Thyroid gland (tissue), 4 donors: ENCODE data around the gene CC2D2B. TPM values are rescaled to one million over a fixed set of nuclear protein-coding genes. Genes with fewer than 3 reads are reported as not detected.

Experiments
- DNase-seq, 2 donors: peaks; one replicate each; pipeline ENCODE4 v3.0.0-alpha.2; 2019
- H3K27ac ChIP-seq, 3 donors: fragments of 200-600 bp; sonication (generic); 1 replicate in 2 of 3; 2 replicates in 1 of 3; pipeline ENCODE4 v1.5.1; 2016 to 2019; ENCODE audit warnings: mild to moderate bottlenecking in 1 of 3, moderate library complexity in 1 of 3
- H3K27me3 ChIP-seq: fragments of 200-600 bp; sonication (generic); one replicate; pipeline ENCODE4 v1.5.1; 2019
- H3K36me3 ChIP-seq, 2 donors: fragments of 200-600 bp; sonication (generic); one replicate each; pipeline ENCODE4 v1.5.1; 2016 to 2019
- H3K4me1 ChIP-seq, 2 donors: fragments of 200-600 bp; sonication (generic); one replicate each; pipeline ENCODE4 v1.5.1; 2017 to 2019
- H3K4me3 ChIP-seq, 3 donors: fragments of 200-600 bp; sonication (generic); replicated peaks in 1 of 3; 1 replicate in 2 of 3; 2 replicates in 1 of 3; pipeline ENCODE4 v1.5.1; 2016; ENCODE audit warnings: mild to moderate bottlenecking in 1 of 3
- H3K9me3 ChIP-seq: fragments of 200-600 bp; sonication (generic); one replicate; pipeline ENCODE4 v1.5.1; 2017
- CTCF ChIP-seq, 6 experiments: fragments of 200-600 bp in 3 of 6; fragments of 450-650 bp in 3 of 6; sonication (generic) in 3 of 6; IDR thresholded peaks; one replicate each; pipeline ENCODE4 v1.5.1; 2016 to 2019; ENCODE audit warnings: antibody characterized with exemption in 6 of 6, mild to moderate bottlenecking in 2 of 6, inconsistent platforms in 1 of 6, moderate library complexity in 1 of 6
- POLR2A ChIP-seq, 2 donors: fragments of 450-650 bp; IDR thresholded peaks; one replicate each; pipeline ENCODE4 v1.6.1; 2017; ENCODE audit warnings: antibody characterized with exemption in 2 of 2, mild to moderate bottlenecking in 2 of 2, moderate library complexity in 1 of 2
- WGBS, 2 donors: methylation state at CpG; one replicate each; pipeline ENCODE4 v1.1.5; 2017; 5-methylcytosine and 5-hydroxymethylcytosine counted together
- intact Hi-C: fragments of 100-400 bp; cut with DNase I; formaldehyde crosslinking; loops from one replicate; pipeline ENCODE4 v1.15.1; 2023
- total RNA-seq, 4 donors: library from RNA; depleted of rRNA; stranded (reverse); fragments of >200 nt; gene quantifications; one replicate each; pipeline ENCODE4 v1.2.3, GENCODE V29; 2016

CC2D2B gene
- total RNA-seq, 4 donors from 2014 or later: 1.2 to 2.3 (median 2.1) TPM

DNA sequence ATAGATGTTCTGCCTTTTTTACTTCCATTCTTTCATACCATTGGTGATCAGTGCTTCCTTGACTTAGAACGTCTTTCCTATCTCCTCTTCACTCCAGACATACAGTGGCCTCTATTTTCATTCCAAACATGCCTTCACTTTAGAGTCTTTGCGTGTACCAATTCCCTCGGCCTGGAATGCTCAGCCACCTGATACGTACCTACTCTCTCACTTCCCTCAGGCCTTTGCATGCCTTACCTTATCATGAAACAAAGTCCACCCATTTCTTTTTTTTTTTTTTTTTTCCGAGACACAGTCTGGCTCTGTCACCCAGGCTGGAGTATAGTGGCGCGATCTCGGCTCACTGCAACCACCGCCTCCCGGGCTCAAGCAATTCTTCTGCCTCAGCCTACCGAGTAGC is 133.4 kb downstream of the CC2D2B start:
- TF ChIP-seq CTCF (IDR thresholded peaks at IDR 0.05): no peak
- TF ChIP-seq POLR2A (IDR thresholded peaks at IDR 0.05): no peak
- Histone ChIP-seq H3K27ac (no peak overlapping the region), H3K27me3 (no peaks in the 10 kb centered on the region), H3K4me1 (peaks cover 7 to 9% of the 10 kb centered on the region in 2 donors), H3K9me3 (no peaks in the 10 kb centered on the region), H3K36me3 (no peaks in the 10 kb centered on the region), H3K4me3 (no peak overlapping the region)
- 95% methylated on average over 11 of the region's 11 CpGs for WGBS, 2 donors
- intact Hi-C loops: no loop called here
- no peak for DNase-seq

DNA sequence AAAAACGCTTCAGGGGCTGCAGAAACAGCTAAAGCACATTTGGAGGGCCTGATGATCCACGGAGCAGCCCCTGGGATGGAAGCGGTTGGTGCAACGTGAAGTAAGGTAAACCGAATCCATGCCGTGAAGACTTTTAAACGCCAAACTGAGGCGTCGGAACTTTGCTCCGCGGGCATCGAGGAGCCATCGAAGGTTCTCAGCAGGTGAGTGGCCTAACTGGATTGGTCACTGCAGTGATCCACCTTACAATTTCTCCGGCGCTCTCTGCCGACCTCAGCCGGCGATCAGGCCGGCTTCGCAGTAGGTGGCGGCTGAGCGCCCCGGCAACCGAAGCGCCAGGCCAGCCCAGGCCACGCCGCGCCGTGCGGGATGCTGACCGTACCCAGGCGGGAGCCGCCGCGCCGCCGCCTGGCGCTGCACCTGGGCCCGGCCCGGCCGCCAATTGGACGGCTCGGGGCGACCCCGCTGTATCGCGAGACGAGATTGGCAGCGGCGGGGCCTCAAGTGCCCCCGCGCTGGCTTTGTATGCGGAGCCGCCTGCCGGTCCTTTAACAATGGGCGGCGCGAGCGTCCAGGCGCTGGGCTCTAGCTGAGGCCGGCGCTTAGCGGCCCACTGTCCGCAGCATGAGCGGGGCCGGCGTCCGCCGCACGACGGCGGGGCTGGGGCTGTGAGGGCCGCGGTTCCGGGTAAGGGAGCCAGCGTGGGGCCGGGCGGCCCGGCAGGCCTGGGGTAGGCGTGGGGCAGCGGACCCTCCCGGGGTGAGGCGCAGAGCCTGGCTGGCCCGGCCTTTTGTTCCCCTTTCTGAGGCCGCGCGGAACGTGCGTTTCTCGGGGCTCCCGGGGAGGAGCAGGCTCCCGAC is 135.5 kb downstream of the CC2D2B start, which contains the start of gene CCNJ:
CCNJ (plus strand) TSS at position 551 of the 860 bp plus-strand sequence. CDS start 811 bp downstream, outside the sequence.
- peak within 1 kb of the TSS; percentile 27 to 90 (median 84) for H3K4me3 ChIP-seq
- H3K27me3 ChIP-seq: no peaks in the 10 kb centered on the region
- intact Hi-C loops: no loop called here
- H3K4me1 ChIP-seq: peaks cover 7 to 9% of the 10 kb centered on the region in 2 donors
- TF ChIP-seq CTCF (IDR thresholded peaks at IDR 0.05): peak in 2 of 6 experiments; percentile 21 to 40
- TF ChIP-seq POLR2A (IDR thresholded peaks at IDR 0.05): peak in 1 of 2 donors; percentile 93
- no peaks in the 10 kb centered on the region for H3K36me3 ChIP-seq
- no peaks in the 10 kb centered on the region for H3K9me3 ChIP-seq
- DNase-seq: peak; percentile 89
- 5 to 18% methylated on average over 13 to 35 of the region's 92 CpGs for WGBS, 2 donors
- H3K27ac ChIP-seq: peak within 1 kb of the TSS; percentile 68 to 86 (median 76)

DNA sequence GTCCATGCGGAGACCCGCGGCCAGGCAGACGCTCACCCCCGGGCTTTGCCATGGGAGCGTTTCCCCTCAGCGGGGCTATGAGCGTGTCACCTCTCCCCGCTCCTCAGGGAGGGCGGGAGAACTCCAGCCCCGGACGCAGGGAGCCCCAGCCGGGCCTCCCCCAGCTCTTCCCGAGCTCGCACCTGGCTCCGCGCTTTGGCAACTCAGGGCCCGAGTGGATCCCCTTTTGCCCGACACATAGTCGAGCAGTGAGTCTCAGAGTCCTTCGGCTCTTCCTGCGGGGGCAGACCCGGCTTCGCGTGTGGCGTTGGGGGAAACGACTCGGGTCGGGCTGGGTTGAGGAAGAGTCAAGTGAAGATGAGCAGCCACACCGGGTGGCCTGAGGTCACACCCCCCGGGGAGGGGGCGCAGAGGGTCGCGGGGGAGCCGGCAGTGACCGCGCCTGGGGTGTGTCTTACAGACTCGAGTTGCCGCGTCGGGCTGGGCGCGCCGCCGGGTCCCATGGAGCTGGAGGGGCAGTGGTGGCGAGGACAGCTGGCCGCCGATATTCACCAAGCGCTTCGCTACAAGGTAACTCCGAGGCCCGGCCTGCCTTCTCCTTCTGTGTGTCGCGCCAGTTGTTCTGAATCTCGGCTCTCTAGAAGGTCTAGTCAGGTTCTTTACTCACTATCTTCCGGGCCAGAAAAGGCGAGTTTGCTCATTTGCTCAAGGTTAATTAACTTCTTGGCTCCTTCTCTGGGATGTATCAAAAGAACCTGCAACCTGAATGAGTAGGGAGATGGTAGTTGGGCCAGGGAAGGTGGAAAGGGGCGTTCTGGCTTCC is 136.3 kb downstream of the CC2D2B start:
- peak; percentile 51 to 55 for DNase-seq
- Histone ChIP-seq H3K4me1 (peaks cover 7 to 9% of the 10 kb centered on the region in 2 donors), H3K4me3 (peak overlapping the region; percentile 27 to 90 (median 84)), H3K36me3 (no peaks in the 10 kb centered on the region), H3K27ac (peak overlapping the region; percentile 68 to 86 (median 76)), H3K9me3 (no peaks in the 10 kb centered on the region), H3K27me3 (no peaks in the 10 kb centered on the region)
- 3% methylated on average over 31 to 46 of the region's 58 CpGs for WGBS, 2 donors
- TF ChIP-seq POLR2A (IDR thresholded peaks at IDR 0.05) (no peak), CTCF (IDR thresholded peaks at IDR 0.05) (no peak)
- intact Hi-C loops: no loop called here

- peak overlapping the region in 1 of 3 donors; percentile 90 for H3K4me3 ChIP-seq
- peak overlapping the region in 1 of 3 donors; percentile 76 for H3K27ac ChIP-seq
- DNase-seq: no peak
- no peak for TF ChIP-seq POLR2A (IDR thresholded peaks at IDR 0.05)
- TF ChIP-seq CTCF (IDR thresholded peaks at IDR 0.05): no peak
- no peaks in the 10 kb centered on the region for H3K27me3 ChIP-seq
- no peaks in the 10 kb centered on the region for H3K9me3 ChIP-seq
- H3K4me1 ChIP-seq: peaks cover 7 to 9% of the 10 kb centered on the region in 2 donors
- H3K36me3 ChIP-seq: no peaks in the 10 kb centered on the region
- WGBS, 2 donors: 51 to 65% methylated on average over 8 of the region's 8 CpGs
- intact Hi-C loops: no loop called here
Measured at GRCh38 chr10:96044736-96045135, 137.0 kb downstream of the CC2D2B start.
